Endothelial cell of umbilical vein (primary cell): ENCODE data around the gene HYOU1. TPM values are rescaled to one million over a fixed set of nuclear protein-coding genes. Genes with fewer than 3 reads are reported as not detected.

Source experiments
- BruUV-seq: library from RNA; stranded (reverse); fragments of 400-500 nt; replicated peaks from 2 replicates; lab custom pipeline; 2021; lab: Mats Ljungman, UMichigan
- CTCF ChIA-PET: fragments of 300-600, 350-600 bp; sonication (Branson Sonifier 250); formaldehyde crosslinking; loops from one replicate; lab custom pipeline; 2021; ENCODE audit warnings: antibody characterized with exemption, inconsistent platforms; lab: Charles Lee
- POLR2A ChIA-PET: fragments of 300-600, 350-600 bp; sonication (Branson Sonifier 250); formaldehyde crosslinking; loops from one replicate; lab custom pipeline; 2021; ENCODE audit warnings: antibody characterized with exemption, inconsistent platforms; lab: Charles Lee
- DNase-seq: peaks from one replicate; pipeline ENCODE4 v3.0.0-alpha.2; 2011; ENCODE audit warnings: low read depth, low spot score
- FAIRE-seq: peaks from 2 replicates; lab custom pipeline; 2011; peaks lifted over from hg19 to GRCh38; lab: Jason Lieb, UNC
- H2AFZ ChIP-seq: 2 replicates; pipeline ENCODE4 v1.6.0; 2012; ENCODE audit warnings: low read depth, low read length, control low read depth, inconsistent platforms
- H3K27ac ChIP-seq: 2 replicates; pipeline ENCODE4 v1.5.1; 2011; ENCODE audit warnings: low read depth, mild to moderate bottlenecking, control low read depth, low read length, moderate library complexity; ENCODE audit not compliant: insufficient read depth
- H3K27me3 ChIP-seq, 2 experiments: 2 replicates each; pipeline versions ENCODE4 v1.6.0 to v1.6.1; 2011; ENCODE audit warnings: low read length in 2 of 2, mixed read lengths in 1 of 2; ENCODE audit not compliant: control insufficient read depth in 2 of 2, insufficient read depth in 2 of 2
- H3K36me3 ChIP-seq, 2 experiments: 2 replicates in 1 of 2; 3 replicates in 1 of 2; pipeline ENCODE4 v1.5.1; 2011; ENCODE audit warnings: low read length in 2 of 2, mild to moderate bottlenecking in 1 of 2, moderate library complexity in 1 of 2; ENCODE audit not compliant: control insufficient read depth in 2 of 2, insufficient read depth in 2 of 2; ENCODE audit errors: extremely low read depth in 1 of 2
- H3K4me1 ChIP-seq: 3 replicates; pipeline ENCODE4 v1.5.1; 2011; ENCODE audit warnings: mild to moderate bottlenecking, low read length; ENCODE audit not compliant: control insufficient read depth, insufficient read depth; ENCODE audit errors: extremely low read depth
- H3K4me2 ChIP-seq: 2 replicates; pipeline ENCODE4 v1.6.1; 2011; ENCODE audit warnings: low read length, control low read depth, mixed read lengths; ENCODE audit not compliant: insufficient read depth
- H3K4me3 ChIP-seq, 3 experiments: fragments of 200-600 bp in 1 of 3; sonication (generic), shearing (Covaris generic) in 1 of 3; replicated peaks in 1 of 3; 2 replicates each; pipeline ENCODE4 v1.5.1; 2011 to 2016; ENCODE audit warnings: control low read depth in 3 of 3, low read length in 3 of 3, mild to moderate bottlenecking in 2 of 3, inconsistent platforms in 1 of 3, low read depth in 1 of 3, moderate library complexity in 1 of 3; ENCODE audit not compliant: insufficient read depth in 1 of 3
- H3K79me2 ChIP-seq: 2 replicates; pipeline ENCODE4 v1.6.0; 2012; ENCODE audit warnings: low read length, inconsistent platforms; ENCODE audit not compliant: control insufficient read depth, insufficient read depth
- H3K9ac ChIP-seq: replicated peaks from 2 replicates; pipeline ENCODE3; 2011; ENCODE audit warnings: low read length, control low read depth; ENCODE audit not compliant: insufficient read depth; ENCODE audit errors: extremely low read depth
- H3K9me1 ChIP-seq: replicated peaks from 3 replicates; pipeline ENCODE4 v1.6.0; 2011; ENCODE audit warnings: mild to moderate bottlenecking, low read length; ENCODE audit not compliant: control insufficient read depth, insufficient read depth; ENCODE audit errors: extremely low read depth
- H3K9me3 ChIP-seq: replicated peaks from 2 replicates; pipeline ENCODE4 v1.5.1; 2012; ENCODE audit warnings: low read length, inconsistent platforms; ENCODE audit not compliant: control insufficient read depth, insufficient read depth
- H4K20me1 ChIP-seq: replicated peaks from 2 replicates; pipeline ENCODE3; 2011; ENCODE audit warnings: mild to moderate bottlenecking, low read length; ENCODE audit not compliant: control insufficient read depth, insufficient read depth; ENCODE audit errors: extremely low read depth
- FOS ChIP-seq: IDR thresholded peaks from 2 replicates; pipeline ENCODE4 v1.6.1; 2011; ENCODE audit warnings: mild to moderate bottlenecking, low read length, moderate library complexity, borderline replicate concordance; ENCODE audit not compliant: insufficient read depth
- GATA2 ChIP-seq: IDR thresholded peaks from 2 replicates; pipeline ENCODE4 v1.7.0; 2011; ENCODE audit warnings: low read depth, mild to moderate bottlenecking, moderate library complexity, mixed read lengths, low read length; ENCODE audit not compliant: insufficient read length, insufficient read depth
- JUN ChIP-seq: IDR thresholded peaks from 2 replicates; pipeline ENCODE4 v1.6.1; 2011; ENCODE audit warnings: borderline replicate concordance, low read depth; ENCODE audit not compliant: insufficient read length, insufficient read depth
- MYC ChIP-seq: IDR thresholded peaks from one replicate; pipeline ENCODE4 v1.6.1; 2011; ENCODE audit warnings: mild to moderate bottlenecking, low read depth, low read length
- POLR2A ChIP-seq: IDR thresholded peaks from 2 replicates; pipeline ENCODE4 v1.6.1; 2012; ENCODE audit warnings: low read depth, mild to moderate bottlenecking, control low read depth, low read length
- POLR2AphosphoS5 ChIP-seq: IDR thresholded peaks from 2 replicates; pipeline ENCODE4 v1.6.1; 2012; ENCODE audit warnings: low read depth, mild to moderate bottlenecking, control low read depth, low read length, moderate library complexity; ENCODE audit not compliant: insufficient read depth
- dilution Hi-C: fragments of 300-500 bp; cut with MboI; formaldehyde crosslinking; loops from one replicate; pipeline ENCODE4 v1.15.0; 2019; ENCODE audit warnings: low sequenced_read_pairs; ENCODE audit not compliant: extremely low pct_ligation_motif_present
- intact Hi-C: fragments of 100-400 bp; cut with micrococcal nuclease; formaldehyde crosslinking; loops from one replicate; pipeline ENCODE4 v1.10.0; 2022
- polyA plus RNA-seq, 4 experiments: library from polyadenylated mRNA; depleted of rRNA in 3 of 4; stranded (reverse) in 3 of 4; unstranded in 1 of 4; fragments of >200 nt; gene quantifications; 2 replicates each; pipeline versions ENCODE4 v1.2.1 to v1.2.3, GENCODE V29; 2011 to 2012; ENCODE audit warnings: missing spikeins in 1 of 4
- total RNA-seq: library from RNA; stranded (reverse); gene quantifications from 2 replicates; pipeline ENCODE4 v1.2.3, GENCODE V29; 2021
- TF ChIP-seq, protein P1 (sequence below), 2 donors: IDR thresholded peaks; 1 replicate in 1 of 2; 2 replicates in 1 of 2; pipeline ENCODE4 v1.5.1; 2011; ENCODE audit warnings: low read length in 2 of 2, mild to moderate bottlenecking in 2 of 2, moderate library complexity in 2 of 2, control low read depth in 1 of 2, inconsistent platforms in 1 of 2, low read depth in 1 of 2; ENCODE audit not compliant: insufficient read depth in 1 of 2; ENCODE audit errors: extremely low read depth in 1 of 2
- TF ChIP-seq, protein P2 (sequence below): IDR thresholded peaks from 2 replicates; pipeline ENCODE4 v1.6.1; 2011; ENCODE audit not compliant: insufficient read depth, insufficient read length

HYOU1 gene
- total and polyA plus RNA-seq, 2 donors (not counting 3 experiments of a cell fraction or from before 2014, with no cell fraction given): 302 to 318 TPM

DNA sequence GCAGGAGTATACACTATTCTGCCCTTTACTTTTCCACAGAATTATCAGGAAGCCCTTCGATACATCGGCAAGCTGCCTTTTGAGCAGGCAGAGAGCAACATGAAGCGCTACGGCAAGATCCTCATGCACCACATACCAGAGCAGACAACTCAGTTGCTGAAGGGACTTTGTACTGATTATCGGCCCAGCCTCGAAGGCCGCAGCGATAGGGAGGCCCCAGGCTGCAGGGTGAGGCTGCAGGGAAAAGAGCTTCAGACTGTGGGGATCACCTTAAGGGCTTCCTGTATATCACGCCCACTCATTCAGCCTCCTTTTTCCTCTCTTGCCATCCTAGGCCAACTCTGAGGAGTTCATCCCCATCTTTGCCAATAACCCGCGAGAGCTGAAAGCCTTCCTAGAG lies 20.8 kb upstream of the HYOU1 start:
- H3K79me2 ChIP-seq: no peaks in the 10 kb centered on the region
- H3K9me3 ChIP-seq: no peaks in the 10 kb centered on the region
- H3K27ac ChIP-seq: no peak overlapping the region
- peaks cover 20 to 52% of the 10 kb centered on the region in 2 experiments for H3K36me3 ChIP-seq
- POLR2A ChIA-PET: no interaction called here
- H3K9ac ChIP-seq: no peak overlapping the region
- no peak overlapping the region for H2AFZ ChIP-seq
- no peaks in the 10 kb centered on the region for H3K27me3 ChIP-seq
- H3K4me1 ChIP-seq: no peaks in the 10 kb centered on the region
- no peak for DNase-seq
- H4K20me1 ChIP-seq: no peaks in the 10 kb centered on the region
- H3K4me3 ChIP-seq: no peak overlapping the region
- no peak overlapping the region for H3K4me2 ChIP-seq
- FAIRE-seq: no peak
- intact Hi-C loops (no loop called here), dilution Hi-C loops (no loop called here)
- CTCF ChIA-PET: interaction anchor here (1.8 kb wide), 1 partner anchor 10 kb away, joined by 6 read pairs; the partner anchor contains the start of gene VPS11
- no TSS peak for BruUV-seq
- H3K9me1 ChIP-seq: no peaks in the 10 kb centered on the region
- no peak for TF ChIP-seq POLR2A
- no peak for TF ChIP-seq GATA2
- no peak for TF ChIP-seq FOS
- TF ChIP-seq, protein P1, sequence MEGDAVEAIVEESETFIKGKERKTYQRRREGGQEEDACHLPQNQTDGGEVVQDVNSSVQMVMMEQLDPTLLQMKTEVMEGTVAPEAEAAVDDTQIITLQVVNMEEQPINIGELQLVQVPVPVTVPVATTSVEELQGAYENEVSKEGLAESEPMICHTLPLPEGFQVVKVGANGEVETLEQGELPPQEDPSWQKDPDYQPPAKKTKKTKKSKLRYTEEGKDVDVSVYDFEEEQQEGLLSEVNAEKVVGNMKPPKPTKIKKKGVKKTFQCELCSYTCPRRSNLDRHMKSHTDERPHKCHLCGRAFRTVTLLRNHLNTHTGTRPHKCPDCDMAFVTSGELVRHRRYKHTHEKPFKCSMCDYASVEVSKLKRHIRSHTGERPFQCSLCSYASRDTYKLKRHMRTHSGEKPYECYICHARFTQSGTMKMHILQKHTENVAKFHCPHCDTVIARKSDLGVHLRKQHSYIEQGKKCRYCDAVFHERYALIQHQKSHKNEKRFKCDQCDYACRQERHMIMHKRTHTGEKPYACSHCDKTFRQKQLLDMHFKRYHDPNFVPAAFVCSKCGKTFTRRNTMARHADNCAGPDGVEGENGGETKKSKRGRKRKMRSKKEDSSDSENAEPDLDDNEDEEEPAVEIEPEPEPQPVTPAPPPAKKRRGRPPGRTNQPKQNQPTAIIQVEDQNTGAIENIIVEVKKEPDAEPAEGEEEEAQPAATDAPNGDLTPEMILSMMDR (IDR thresholded peaks at IDR 0.05; ENCODE audit: extremely low read depth in 1 of 2, insufficient read depth in 1 of 2, low read depth in 1 of 2, low read length in 2 of 2): no peak
- TF ChIP-seq POLR2AphosphoS5: no peak
- TF ChIP-seq, protein P2, sequence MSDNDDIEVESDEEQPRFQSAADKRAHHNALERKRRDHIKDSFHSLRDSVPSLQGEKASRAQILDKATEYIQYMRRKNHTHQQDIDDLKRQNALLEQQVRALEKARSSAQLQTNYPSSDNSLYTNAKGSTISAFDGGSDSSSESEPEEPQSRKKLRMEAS: no peak
- no peak for TF ChIP-seq MYC
- TF ChIP-seq JUN: no peak
